Heart left ventricle (tissue), 16 donors: ENCODE measurements around the gene NOX3. TPM values are rescaled to one million over a fixed set of nuclear protein-coding genes. Genes with fewer than 3 reads are reported as not detected.

Source experiments
- ATAC-seq, 4 donors: fragments of 200-7000 bp; cut with Tn5 transposase; one replicate each; pipeline ENCODE4 v1.9.1; 2020 to 2022; ENCODE audit warnings: moderate library complexity in 4 of 4, mild to moderate bottlenecking in 3 of 4, moderate number of reproducible peaks in 1 of 4
- DNase-seq, 5 donors: peaks; one replicate each; pipeline ENCODE4 v3.0.0-alpha.2; 2020
- H3K27ac ChIP-seq, 12 donors: fragments of 200-600 bp; sonication (generic) in 4 of 12; one replicate each; pipeline versions ENCODE4 v1.5.0 to v1.8.0; 2016 to 2022; ENCODE audit warnings: mild to moderate bottlenecking in 2 of 12
- H3K27me3 ChIP-seq, 9 donors: fragments of 200-600 bp; sonication (generic) in 2 of 9; one replicate each; pipeline versions ENCODE4 v1.5.1 to v1.8.0; 2016 to 2022; ENCODE audit warnings: mild to moderate bottlenecking in 3 of 9
- H3K36me3 ChIP-seq, 9 donors: fragments of 200-600 bp; sonication (generic) in 2 of 9; one replicate each; pipeline versions ENCODE4 v1.5.0 to v1.8.0; 2018 to 2022; ENCODE audit warnings: mild to moderate bottlenecking in 2 of 9
- H3K4me1 ChIP-seq, 12 donors: fragments of 200-600 bp; sonication (generic) in 4 of 12; one replicate each; pipeline versions ENCODE4 v1.5.0 to v1.8.0; 2016 to 2022; ENCODE audit warnings: mild to moderate bottlenecking in 3 of 12
- H3K4me3 ChIP-seq, 12 donors: fragments of 200-600 bp; sonication (generic) in 4 of 12; one replicate each; pipeline versions ENCODE4 v1.5.0 to v1.8.0; 2017 to 2022; ENCODE audit warnings: mild to moderate bottlenecking in 9 of 12, moderate library complexity in 4 of 12
- H3K9me3 ChIP-seq, 12 donors: fragments of 200-600 bp; sonication (generic) in 4 of 12; one replicate each; pipeline versions ENCODE4 v1.5.0 to v1.8.0; 2016 to 2022; ENCODE audit warnings: mild to moderate bottlenecking in 1 of 12
- CTCF ChIP-seq, 12 donors: fragments of 200-600 bp; sonication (generic) in 4 of 12; IDR thresholded peaks; one replicate each; pipeline versions ENCODE4 v1.5.0 to v1.8.0; 2018 to 2022; ENCODE audit warnings: antibody characterized with exemption in 12 of 12, mild to moderate bottlenecking in 5 of 12
- POLR2A ChIP-seq, 2 donors: fragments of 450-650 bp; IDR thresholded peaks; one replicate each; pipeline ENCODE4 v1.6.1; 2017; ENCODE audit warnings: antibody characterized with exemption in 2 of 2, mild to moderate bottlenecking in 2 of 2, moderate library complexity in 2 of 2
- WGBS, 4 donors: extraction: QIAGEN DNeasy Blood & Tissue Kit in 2 of 4; methylation state at CpG; one replicate each; pipeline versions ENCODE4 v1.1.5 to v1.1.7; 2013 to 2018; 5-methylcytosine and 5-hydroxymethylcytosine counted together
- intact Hi-C, 10 donors: fragments of 100-400 bp; cut with DNase I; formaldehyde crosslinking; loops; one replicate each; pipeline versions ENCODE4 v1.11.1 to v1.14.2; 2022
- polyA plus RNA-seq, 2 donors: library from polyadenylated mRNA; stranded (reverse); fragments of 200-250 nt; gene quantifications; one replicate each; pipeline ENCODE4 v1.2.3, GENCODE V29; 2013
- total RNA-seq, 9 donors: library from RNA; depleted of rRNA in 2 of 9; stranded (reverse); fragments of >200 nt in 2 of 9; fragmentation: NEBNext Ultra II Directional in 3 of 9; extraction: Animal tissue kit (Norgen Biotek cat#: 25700) in 3 of 9; gene quantifications; one replicate each; pipeline versions ENCODE4 v1.1.0 to v1.2.4, GENCODE V29; 2016 to 2023
- donor health status: ischemic (EF 13 %, LVEDD 7.1; RV severe dilation, severe dysfunction).
- donor health status: healthy with polysubstance abuse.
- donor health status: DM: no; HTN: yes; CAD: no.
- donor health status: DM: no; HTN: no; CAD: no.
- donor health status: ischemic (EF 25% LVEDD 6.9; RV normal size, moderate dysfunction).
- donor health status: ischemic (EF 25% LVEDD 5.7; RV mildly dilated, moderate dysfunction).
- donor health status: healthy.
- donor health status: DM: yes; HTN: yes; CAD: no.
- donor health status: ischemic (EF 35%, LVEDD 5.7; RV mildly dilated, moderate dysfunction).
- donor health status: nonischemic (EF 11% LVEDD 7.7; RV severe dilation, severe dysfunction).
- donor health status: DM: yes; HTN: yes; CAD: no.
- donor health status: PGD.
- donor health status: ischemic (EF 29% LVEDD 5.4; RV normal size, mild dysfunction).
- donor health status: nonischemic (EF 23%, LVEDD 6.1; RV moderate dilation, normal function).

The NOX3 gene
- total and polyA plus RNA-seq, 11 donors: not detected

- no peaks in the 10 kb centered on the region for H3K36me3 ChIP-seq
- peaks cover 0 to 8% (median 0%) of the 10 kb centered on the region in 12 donors for H3K4me1 ChIP-seq
- no peaks in the 10 kb centered on the region for H3K9me3 ChIP-seq
- ATAC-seq: no peak
- no peaks in the 10 kb centered on the region for H3K27me3 ChIP-seq
- intact Hi-C loops: no loop called here
- no peak for TF ChIP-seq CTCF (IDR thresholded peaks at IDR 0.05)
- no peak for TF ChIP-seq POLR2A (IDR thresholded peaks at IDR 0.05)
- H3K4me3 ChIP-seq: no peak overlapping the region
- H3K27ac ChIP-seq: no peak overlapping the region
- DNase-seq: no peak
- 91 to 100% (median 92%) methylated on average over 1 of the region's 1 CpG for WGBS, 4 donors
Measured at GRCh38 chr6:155408231-155408630, 47.4 kb downstream of the NOX3 start.

- ATAC-seq (no peak), DNase-seq (no peak)
- H3K9me3 ChIP-seq: no peaks in the 10 kb centered on the region
- H3K4me3 ChIP-seq: no peak overlapping the region
- no peak overlapping the region for H3K27ac ChIP-seq
- peaks cover 0 to 4% (median 0%) of the 10 kb centered on the region in 12 donors for H3K4me1 ChIP-seq
- no peaks in the 10 kb centered on the region for H3K36me3 ChIP-seq
- 67 to 82% (median 78%) methylated on average over 1 of the region's 1 CpG for WGBS, 4 donors
- intact Hi-C loops: loop anchor here in 1 of 10 donors (2.0 kb wide), 1 partner anchor 70 kb away; no protein-coding TSS in a partner anchor
- no peaks in the 10 kb centered on the region for H3K27me3 ChIP-seq
- TF ChIP-seq CTCF (IDR thresholded peaks at IDR 0.05) (peak in 2 of 12 donors; percentile 17 to 26), POLR2A (IDR thresholded peaks at IDR 0.05) (no peak)
Measured at GRCh38 chr6:155406801-155407200, 48.8 kb downstream of the NOX3 start.

- 66 to 82% (median 69%) methylated on average over 3 of the region's 3 CpGs for WGBS, 4 donors
- intact Hi-C loops: no loop called here
- no peaks in the 10 kb centered on the region for H3K27me3 ChIP-seq
- no peak for TF ChIP-seq CTCF (IDR thresholded peaks at IDR 0.05)
- TF ChIP-seq POLR2A (IDR thresholded peaks at IDR 0.05): no peak
- H3K4me3 ChIP-seq: no peak overlapping the region
- H3K4me1 ChIP-seq: no peaks in the 10 kb centered on the region
- no peak for DNase-seq
- H3K27ac ChIP-seq: no peak overlapping the region
- H3K9me3 ChIP-seq: no peaks in the 10 kb centered on the region
- H3K36me3 ChIP-seq: no peaks in the 10 kb centered on the region
- no peak for ATAC-seq
Measured at GRCh38 chr6:155404937-155405336, 50.7 kb downstream of the NOX3 start.

- H3K9me3 ChIP-seq: no peaks in the 10 kb centered on the region
- ATAC-seq (no peak), DNase-seq (no peak)
- no peaks in the 10 kb centered on the region for H3K27me3 ChIP-seq
- TF ChIP-seq POLR2A (IDR thresholded peaks at IDR 0.05): no peak
- TF ChIP-seq CTCF (IDR thresholded peaks at IDR 0.05): no peak
- WGBS, 4 donors: 70 to 77% (median 72%) methylated on average over 7 of the region's 7 CpGs
- intact Hi-C loops: no loop called here
- H3K4me1 ChIP-seq: no peaks in the 10 kb centered on the region
- no peak overlapping the region for H3K4me3 ChIP-seq
- no peak overlapping the region for H3K27ac ChIP-seq
- H3K36me3 ChIP-seq: no peaks in the 10 kb centered on the region
Measured at GRCh38 chr6:155402656-155403304, 52.9 kb downstream of the NOX3 start.
